Activated CD4-positive, alpha-beta T cell treated with anti-CD3 and anti-CD28 coated beads, Interleukin-2, amount 10 ng/mL, durations not matched to agents 7 days and 5 days (primary cell): ENCODE measurements around the gene ATXN2. TPM values are rescaled to one million over a fixed set of nuclear protein-coding genes. Genes with fewer than 3 reads are reported as not detected.

Experiments
- CTCF ChIA-PET: fragments of 350-600 bp; sonication (Branson Sonifier 250); formaldehyde crosslinking; loops from one replicate; lab custom pipeline; 2021; ENCODE audit warnings: antibody characterized with exemption; lab: Charles Lee
- POLR2A ChIA-PET: fragments of 350-600 bp; sonication (Branson Sonifier 250); formaldehyde crosslinking; loops from one replicate; lab custom pipeline; 2021; ENCODE audit warnings: antibody characterized with exemption; lab: Charles Lee
- DNase-seq: peaks from one replicate; pipeline ENCODE4 v3.0.0-alpha.2; 2020
- H3K27ac Mint-ChIP-seq: one replicate; pipeline ENCODE4 v1.8.0; 2021; ENCODE audit warnings: mild to moderate bottlenecking, moderate library complexity, mixed read lengths
- H3K27me3 Mint-ChIP-seq: one replicate; pipeline ENCODE4 v1.8.0; 2021; ENCODE audit warnings: mixed read lengths
- H3K36me3 Mint-ChIP-seq: one replicate; pipeline ENCODE4 v1.8.0; 2021; ENCODE audit warnings: low read depth, mixed read lengths
- H3K4me1 Mint-ChIP-seq: one replicate; pipeline ENCODE4 v1.8.0; 2021; ENCODE audit warnings: mixed read lengths
- H3K4me3 Mint-ChIP-seq: one replicate; pipeline ENCODE4 v1.8.0; 2021; ENCODE audit warnings: mild to moderate bottlenecking, moderate library complexity, mixed read lengths
- H3K9me3 Mint-ChIP-seq: one replicate; pipeline ENCODE4 v1.8.0; 2021; ENCODE audit warnings: mixed read lengths
- total RNA-seq, 2 experiments: library from RNA; stranded (reverse); gene quantifications; one replicate each; pipeline ENCODE4 v1.2.3, GENCODE V29; 2021

ATXN2 gene
- total RNA-seq, 2 experiments from 2014 or later: 42.0 to 46.8 TPM

DNA sequence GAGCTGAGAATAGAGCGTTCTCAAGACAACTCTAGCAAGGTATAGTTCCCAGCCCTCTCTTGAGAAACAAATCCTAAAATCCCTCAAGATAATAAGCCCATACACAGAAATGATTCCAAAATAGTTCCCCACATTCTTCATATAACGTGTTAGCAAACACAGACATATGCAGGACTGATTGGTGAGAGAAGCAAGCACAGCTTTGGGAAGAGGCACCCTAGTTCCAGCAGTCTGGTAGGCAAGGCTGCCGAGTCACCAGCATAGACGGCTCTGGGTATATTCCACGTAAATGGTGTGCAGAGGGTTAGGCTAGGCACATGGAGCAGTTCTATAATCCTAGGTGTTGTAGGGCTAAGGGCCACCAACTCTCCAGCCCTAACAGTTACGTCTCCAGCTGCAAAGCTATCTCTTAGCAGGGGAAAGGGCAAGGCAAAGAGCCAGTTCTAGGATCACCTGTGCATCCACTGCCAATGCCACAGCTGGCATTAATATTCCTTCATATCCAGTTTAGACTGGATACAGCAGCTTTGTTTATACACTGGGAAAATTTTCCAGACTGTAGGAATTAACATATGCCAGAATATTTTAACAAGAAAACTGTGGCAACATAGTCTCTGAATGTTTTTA is 140.5 kb downstream of the ATXN2 start:
- no peak for DNase-seq
- ChIA-PET CTCF (interaction anchor here (0.6 to 2.3 kb wide), 6 partner anchors 13 to 486 kb away, joined by 3 to 11 read pairs (median 4); no protein-coding TSS in a partner anchor), POLR2A (no interaction called here)
- H3K27ac Mint-ChIP-seq: no peak overlapping the region
- H3K36me3 Mint-ChIP-seq: peaks cover 22% of the 10 kb centered on the region
- no peaks in the 10 kb centered on the region for H3K9me3 Mint-ChIP-seq
- H3K27me3 Mint-ChIP-seq: no peaks in the 10 kb centered on the region
- peaks cover 14% of the 10 kb centered on the region for H3K4me1 Mint-ChIP-seq
- no peak overlapping the region for H3K4me3 Mint-ChIP-seq

DNA sequence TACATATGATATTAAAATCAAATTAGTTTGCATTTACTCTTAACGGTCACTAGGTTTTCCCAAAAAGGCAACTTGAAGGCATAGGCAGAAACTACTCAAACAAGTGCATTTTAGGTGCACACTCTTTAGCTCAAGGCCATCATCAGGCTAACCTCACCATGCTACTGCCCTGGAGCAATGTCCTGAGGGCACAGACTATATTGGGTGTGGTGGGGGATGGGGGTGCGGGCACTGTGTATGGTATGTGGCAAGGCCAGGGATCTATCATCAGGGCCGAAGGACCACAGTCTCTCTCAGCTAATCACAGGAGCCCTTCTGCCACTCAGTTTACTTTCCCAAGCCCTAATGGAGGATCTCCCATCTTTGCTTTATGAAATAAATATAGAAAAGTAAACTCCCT is 141.5 kb downstream of the ATXN2 start:
- Mint-ChIP-seq H3K36me3 (peaks cover 22% of the 10 kb centered on the region), H3K4me3 (no peak overlapping the region), H3K27me3 (no peaks in the 10 kb centered on the region), H3K27ac (no peak overlapping the region), H3K9me3 (no peaks in the 10 kb centered on the region), H3K4me1 (peaks cover 14% of the 10 kb centered on the region)
- ChIA-PET POLR2A (interaction anchor here (0.6 kb wide), 1 partner anchor 13 kb away, joined by 3 read pairs; no protein-coding TSS in a partner anchor), CTCF (interaction anchor here (0.6 to 1.3 kb wide), 5 partner anchors 9 to 61 kb away, joined by 3 to 4 read pairs (median 3); no protein-coding TSS in a partner anchor)
- DNase-seq: no peak

DNA sequence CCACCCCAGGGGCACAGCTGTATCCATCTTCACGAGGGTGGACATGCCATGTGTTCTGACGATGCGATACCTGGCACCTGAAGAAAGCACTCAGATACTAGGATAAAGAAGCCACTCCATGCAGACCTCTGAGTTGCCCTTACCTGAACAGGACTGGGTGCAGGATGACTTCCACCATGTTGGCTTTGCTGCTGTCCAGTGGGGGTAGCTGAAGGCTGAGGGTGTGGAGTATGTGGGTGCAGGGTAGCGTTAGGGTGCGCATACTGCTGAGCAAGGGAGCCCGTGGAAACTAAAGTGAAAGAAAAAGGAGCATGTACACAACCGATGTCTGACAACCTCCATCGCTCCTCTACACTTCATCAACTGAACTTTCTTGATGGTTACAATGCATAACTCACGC is 142.0 kb downstream of the ATXN2 start:
- DNase-seq: no peak
- H3K4me1 Mint-ChIP-seq: peaks cover 14% of the 10 kb centered on the region
- ChIA-PET CTCF (interaction anchor here (0.7 to 1.6 kb wide), 6 partner anchors 9 to 61 kb away, joined by 3 to 4 read pairs (median 3); no protein-coding TSS in a partner anchor), POLR2A (interaction anchor here (0.6 kb wide), 3 partner anchors 9 to 358 kb away, joined by 3 read pairs; no protein-coding TSS in a partner anchor)
- H3K27ac Mint-ChIP-seq: no peak overlapping the region
- no peak overlapping the region for H3K4me3 Mint-ChIP-seq
- H3K27me3 Mint-ChIP-seq: no peaks in the 10 kb centered on the region
- H3K36me3 Mint-ChIP-seq: peaks cover 22% of the 10 kb centered on the region
- H3K9me3 Mint-ChIP-seq: no peaks in the 10 kb centered on the region

DNA sequence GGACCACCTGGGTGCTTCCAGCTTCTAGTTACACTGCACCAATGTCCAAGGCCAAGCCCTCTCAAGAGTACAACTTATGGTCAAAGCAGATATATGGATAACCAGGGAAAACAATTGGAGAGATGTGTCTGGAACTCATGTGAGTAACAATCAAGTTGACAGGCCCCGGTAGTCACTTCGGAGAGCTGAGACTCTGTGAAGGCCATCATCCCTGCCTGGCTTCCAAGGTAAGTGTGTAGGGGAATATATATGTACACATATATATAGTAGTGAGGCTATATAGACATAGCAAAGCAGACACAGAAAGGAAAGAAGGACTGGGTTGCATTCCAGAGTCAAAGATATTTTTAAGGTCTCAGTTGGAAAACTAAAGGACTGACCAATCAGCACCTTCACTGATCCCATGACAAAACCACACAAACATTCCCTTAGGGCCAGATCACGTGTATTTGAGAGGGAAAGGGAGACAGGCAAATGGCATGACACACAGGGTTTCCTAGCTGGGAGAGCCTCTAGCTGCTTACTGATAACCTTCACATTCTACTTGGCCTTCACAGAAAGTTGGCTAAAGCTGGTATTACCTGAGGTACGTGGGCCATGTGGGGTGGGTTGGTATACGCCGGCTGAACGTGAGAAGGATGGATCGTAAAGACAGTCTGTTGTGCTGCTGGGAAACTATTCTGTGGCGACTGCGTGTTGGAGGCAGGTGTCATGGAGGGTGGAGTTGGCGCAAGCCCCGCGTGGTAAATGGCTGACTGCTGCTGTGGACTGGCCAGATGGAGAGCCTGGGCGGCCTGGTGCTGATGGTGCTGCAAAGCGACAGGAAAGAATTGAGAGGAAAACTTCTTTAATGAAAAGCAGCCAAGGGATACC is 143.4 kb downstream of the ATXN2 start:
- peaks cover 26% of the 10 kb centered on the region for H3K4me1 Mint-ChIP-seq
- peaks cover 33% of the 10 kb centered on the region for H3K36me3 Mint-ChIP-seq
- DNase-seq: no peak
- H3K4me3 Mint-ChIP-seq: no peak overlapping the region
- no peaks in the 10 kb centered on the region for H3K27me3 Mint-ChIP-seq
- ChIA-PET POLR2A (no interaction called here), CTCF (interaction anchor here (1.1 to 2.2 kb wide), 5 partner anchors 11 to 59 kb away, joined by 3 to 15 read pairs (median 4); no protein-coding TSS in a partner anchor)
- H3K9me3 Mint-ChIP-seq: no peaks in the 10 kb centered on the region
- H3K27ac Mint-ChIP-seq: no peak overlapping the region

DNA sequence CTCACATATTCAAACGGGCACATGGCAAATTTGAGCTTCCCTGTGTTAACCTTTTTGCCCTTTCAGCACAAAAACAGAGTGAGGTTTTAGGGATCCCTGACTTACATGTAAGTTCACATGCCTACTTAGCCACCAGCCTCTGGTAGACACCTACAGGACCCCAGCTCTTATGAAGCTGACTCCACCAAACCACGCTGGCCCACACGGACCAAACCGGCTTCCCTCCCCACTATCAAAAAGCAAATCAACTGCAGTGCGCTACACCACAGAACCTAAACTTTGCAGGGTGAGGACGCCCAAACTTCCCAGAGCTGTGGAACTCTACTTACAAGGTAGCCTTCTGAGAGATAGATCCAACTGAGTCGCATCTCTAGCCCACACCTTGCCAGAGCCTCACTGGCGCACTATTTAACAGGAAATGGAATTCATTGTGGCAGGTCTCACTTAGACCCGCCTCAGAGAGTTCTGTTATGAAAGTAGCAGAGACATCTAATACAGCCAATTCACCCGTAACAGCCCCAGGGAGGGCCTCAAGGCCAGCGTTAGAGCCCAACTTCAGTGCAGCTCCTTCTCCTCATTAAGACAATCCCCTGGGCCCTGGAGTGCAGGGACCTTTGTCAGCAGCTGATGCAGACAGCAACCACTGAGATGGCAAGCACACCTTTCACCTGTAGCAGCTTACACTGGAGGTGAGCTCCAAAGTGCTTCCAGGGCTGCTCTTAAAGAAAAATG is 144.2 kb downstream of the ATXN2 start:
- Mint-ChIP-seq H3K4me3 (no peak overlapping the region), H3K36me3 (peaks cover 38% of the 10 kb centered on the region), H3K27me3 (no peaks in the 10 kb centered on the region), H3K9me3 (no peaks in the 10 kb centered on the region), H3K27ac (peak overlapping the region; percentile 31), H3K4me1 (peaks cover 30% of the 10 kb centered on the region)
- no peak for DNase-seq
- CTCF ChIA-PET: interaction anchor here (0.7 to 2.2 kb wide), 5 partner anchors 9 to 58 kb away, joined by 3 to 15 read pairs (median 4); no protein-coding TSS in a partner anchor
- POLR2A ChIA-PET: no interaction called here

DNA sequence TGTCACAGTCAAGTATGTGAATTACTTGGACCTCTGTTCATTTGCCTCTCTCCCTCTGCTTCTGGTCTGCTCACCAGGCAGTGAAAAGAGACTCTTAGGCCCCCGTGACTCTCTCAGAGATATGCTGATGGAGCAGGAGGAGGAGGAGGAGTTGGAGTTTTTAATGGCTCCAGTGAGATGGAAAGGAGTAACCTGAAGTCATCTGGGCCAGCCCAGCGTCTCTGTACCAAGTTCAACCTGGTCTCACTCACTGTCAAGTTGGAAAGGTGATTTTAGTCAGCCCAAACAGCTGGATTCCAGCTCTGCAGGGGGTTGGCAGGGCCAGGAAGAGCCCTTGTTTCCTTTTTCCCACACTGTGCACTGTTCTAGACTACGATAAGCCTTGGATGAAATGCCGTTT is 144.8 kb downstream of the ATXN2 start:
- DNase-seq: no peak
- peaks cover 42% of the 10 kb centered on the region for H3K36me3 Mint-ChIP-seq
- ChIA-PET CTCF (interaction anchor here (0.7 to 2.2 kb wide), 5 partner anchors 10 to 57 kb away, joined by 3 to 15 read pairs (median 4); no protein-coding TSS in a partner anchor), POLR2A (no interaction called here)
- H3K9me3 Mint-ChIP-seq: no peaks in the 10 kb centered on the region
- no peak overlapping the region for H3K4me3 Mint-ChIP-seq
- no peak overlapping the region for H3K27ac Mint-ChIP-seq
- no peaks in the 10 kb centered on the region for H3K27me3 Mint-ChIP-seq
- peaks cover 32% of the 10 kb centered on the region for H3K4me1 Mint-ChIP-seq

DNA sequence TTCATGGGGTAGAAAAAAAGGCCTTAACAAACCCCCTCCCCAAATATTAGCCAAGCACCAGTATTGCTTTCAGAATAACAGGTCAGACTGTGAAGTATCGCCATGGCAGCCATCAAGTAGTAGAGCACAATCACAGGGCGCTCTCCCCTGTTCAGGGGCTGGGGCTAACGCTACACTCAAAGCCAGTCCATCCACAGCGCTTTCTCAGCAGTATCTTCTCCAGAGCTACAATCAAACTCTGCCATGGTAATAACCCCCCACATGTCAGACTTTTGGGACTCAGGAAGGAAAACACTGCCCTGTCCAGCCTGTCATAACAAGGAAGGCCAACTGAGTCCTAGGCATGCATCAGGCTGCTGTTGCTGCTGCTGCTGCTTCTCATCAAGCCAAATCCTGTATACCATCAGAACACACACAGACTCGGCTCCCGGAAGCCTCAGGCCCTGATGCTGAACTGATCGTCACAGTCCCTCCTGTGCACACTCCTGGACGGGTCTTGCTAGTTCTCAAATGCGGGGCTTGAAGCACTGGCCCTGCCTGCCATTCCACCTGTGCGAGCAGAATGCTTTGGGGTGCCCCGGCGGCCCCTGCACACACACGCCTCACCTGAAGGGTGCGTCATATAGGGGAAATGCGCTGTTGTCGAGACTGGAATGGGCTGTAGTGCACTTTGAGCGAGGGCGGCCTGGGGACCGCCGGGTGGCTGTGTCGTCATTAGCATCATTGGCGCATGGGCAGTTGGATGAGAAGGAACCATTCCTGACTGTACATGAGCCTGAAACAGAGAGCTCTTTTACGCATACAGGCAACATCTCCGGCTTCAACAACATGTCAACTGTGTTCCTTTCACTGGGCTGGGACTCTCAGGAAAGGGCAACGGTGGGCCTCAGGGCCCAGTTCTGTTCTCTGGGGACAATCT is 145.8 kb downstream of the ATXN2 start:
- H3K27ac Mint-ChIP-seq: peak overlapping the region; percentile 26
- no peaks in the 10 kb centered on the region for H3K27me3 Mint-ChIP-seq
- POLR2A ChIA-PET: no interaction called here
- DNase-seq: no peak
- H3K36me3 Mint-ChIP-seq: peaks cover 49% of the 10 kb centered on the region
- peaks cover 35% of the 10 kb centered on the region for H3K4me1 Mint-ChIP-seq
- CTCF ChIA-PET: interaction anchor here (1.7 to 5.7 kb wide), 2 partner anchors 57 to 360 kb away, joined by 4 to 72 read pairs; no protein-coding TSS in a partner anchor
- no peak overlapping the region for H3K4me3 Mint-ChIP-seq
- H3K9me3 Mint-ChIP-seq: no peaks in the 10 kb centered on the region

DNA sequence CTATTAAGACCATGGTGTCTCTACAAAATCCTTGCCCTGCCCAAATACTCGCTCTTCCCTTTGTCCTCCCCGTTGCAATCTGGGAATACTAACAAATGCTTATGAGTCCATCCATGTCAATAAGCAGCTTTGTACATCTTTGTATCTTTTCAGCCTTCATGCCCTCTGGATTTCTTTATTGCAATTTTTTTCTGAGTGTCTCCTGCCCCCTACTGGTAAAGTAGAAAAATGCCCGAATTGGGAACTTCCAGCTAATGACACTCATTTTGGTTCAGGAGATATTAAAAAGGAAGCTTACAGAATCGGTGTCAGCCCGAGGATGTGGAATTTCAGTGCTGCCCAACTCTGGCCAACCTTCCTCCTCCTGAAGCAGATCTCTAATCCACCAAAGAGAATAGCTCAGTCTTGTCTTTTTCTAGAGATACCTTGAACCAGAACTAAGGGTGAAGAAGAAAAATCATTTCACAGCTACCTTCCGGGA is 147.4 kb downstream of the ATXN2 start:
- no peaks in the 10 kb centered on the region for H3K9me3 Mint-ChIP-seq
- POLR2A ChIA-PET: interaction anchor here (0.6 kb wide), 1 partner anchor 132 kb away, joined by 4 read pairs; no protein-coding TSS in a partner anchor
- H3K36me3 Mint-ChIP-seq: peaks cover 64% of the 10 kb centered on the region
- H3K4me1 Mint-ChIP-seq: peaks cover 41% of the 10 kb centered on the region
- H3K27me3 Mint-ChIP-seq: no peaks in the 10 kb centered on the region
- no peak overlapping the region for H3K4me3 Mint-ChIP-seq
- peak overlapping the region; percentile 10 for H3K27ac Mint-ChIP-seq
- CTCF ChIA-PET: interaction anchor here (0.5 to 5.7 kb wide), 28 partner anchors 8 to 362 kb away, joined by 3 to 73 read pairs (median 4); partner anchors contain the start of gene SH2B3
- peak; percentile 47 for DNase-seq

DNA sequence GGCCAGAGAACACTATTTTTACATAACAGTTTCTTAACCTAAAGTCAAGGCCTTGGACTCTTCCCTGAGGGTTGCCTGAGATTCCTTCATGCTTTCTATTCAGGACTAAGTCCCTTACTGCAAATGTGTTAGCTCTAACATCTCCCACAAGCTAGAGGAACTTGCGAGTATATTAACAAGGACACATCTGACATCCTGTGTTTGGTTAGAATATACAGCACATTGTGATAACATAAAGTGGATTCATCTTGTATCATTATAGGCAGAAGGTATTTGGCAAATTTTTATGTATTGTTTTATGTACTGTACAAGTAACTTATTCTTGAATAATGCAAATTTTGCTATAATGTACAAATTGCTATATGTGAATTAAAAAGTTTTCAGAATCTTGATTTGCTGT is 147.9 kb downstream of the ATXN2 start:
- DNase-seq: no peak
- Mint-ChIP-seq H3K4me1 (peaks cover 45% of the 10 kb centered on the region), H3K27me3 (no peaks in the 10 kb centered on the region), H3K36me3 (peaks cover 66% of the 10 kb centered on the region), H3K27ac (peak overlapping the region; percentile 52), H3K4me3 (no peak overlapping the region), H3K9me3 (no peaks in the 10 kb centered on the region)
- ChIA-PET CTCF (interaction anchor here (0.5 to 5.7 kb wide), 22 partner anchors 9 to 362 kb away, joined by 3 to 73 read pairs (median 5); partner anchors contain the start of gene SH2B3), POLR2A (interaction anchor here (0.6 kb wide), 1 partner anchor 133 kb away, joined by 4 read pairs; no protein-coding TSS in a partner anchor)

DNA sequence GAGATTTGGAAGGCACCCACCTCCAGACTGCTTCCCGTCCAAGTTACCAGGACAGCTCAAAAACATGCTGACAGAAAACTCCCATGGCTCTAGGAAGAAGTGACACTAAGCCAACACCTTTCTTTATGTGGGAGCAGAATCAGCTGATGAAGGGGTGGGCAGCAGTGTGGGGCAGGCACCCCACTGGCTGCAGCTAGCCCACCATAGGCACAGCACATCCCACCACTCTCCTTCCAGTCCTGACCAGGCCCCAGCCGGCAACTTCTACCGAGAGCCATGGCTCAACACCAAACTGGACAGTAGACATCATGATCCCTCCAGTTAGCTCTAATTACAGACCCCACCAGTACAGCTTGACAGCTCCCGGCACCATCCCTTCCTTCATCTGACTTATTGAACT is 148.4 kb downstream of the ATXN2 start:
- H3K4me1 Mint-ChIP-seq: peaks cover 47% of the 10 kb centered on the region
- H3K27me3 Mint-ChIP-seq: no peaks in the 10 kb centered on the region
- H3K9me3 Mint-ChIP-seq: no peaks in the 10 kb centered on the region
- peaks cover 61% of the 10 kb centered on the region for H3K36me3 Mint-ChIP-seq
- H3K4me3 Mint-ChIP-seq: no peak overlapping the region
- no peak for DNase-seq
- POLR2A ChIA-PET: no interaction called here
- CTCF ChIA-PET: interaction anchor here (0.9 to 5.7 kb wide), 14 partner anchors 8 to 57 kb away, joined by 3 to 73 read pairs (median 8); partner anchors contain the start of gene SH2B3
- H3K27ac Mint-ChIP-seq: peak overlapping the region; percentile 73
